GM21447 (cell line): ENCODE data around the gene RNF40.
A peak's percentile ranks its signal among the peaks of the same experiment; 100 is the strongest.

Experiments
- ATAC-seq: cut with Tn5 transposase; IDR thresholded peaks from one replicate; pipeline ENCODE4 v1.9.1; 2021; ENCODE audit not compliant: unreplicated experiment

The RNF40 gene

GRCh38 chr16:30761427-30761927, 645 bp upstream of the RNF40 start:
- ATAC-seq: no peak

- no peak for ATAC-seq
Observed at GRCh38 chr16:30762991-30763725, 1.0 kb downstream of the RNF40 start.

- no peak for ATAC-seq
Observed at GRCh38 chr16:30764086-30764485, 2.0 kb downstream of the RNF40 start.

GRCh38 chr16:30764816-30765465, 2.8 kb downstream of the RNF40 start:
- no peak for ATAC-seq

- ATAC-seq: no peak
Observed at GRCh38 chr16:30766206-30766932, 4.2 kb downstream of the RNF40 start.

- ATAC-seq: no peak
Observed at GRCh38 chr16:30766933-30767284, 4.8 kb downstream of the RNF40 start.

- ATAC-seq: no peak
Observed at GRCh38 chr16:30767767-30768465, 5.8 kb downstream of the RNF40 start.

GRCh38 chr16:30768583-30769181, 6.6 kb downstream of the RNF40 start:
- no peak for ATAC-seq

- no peak for ATAC-seq
Observed at GRCh38 chr16:30769379-30770089, 7.4 kb downstream of the RNF40 start.

- no peak for ATAC-seq
Observed at GRCh38 chr16:30771726-30772125, 9.6 kb downstream of the RNF40 start.

GRCh38 chr16:30773826-30774225, 11.7 kb downstream of the RNF40 start:
- no peak for ATAC-seq

GRCh38 chr16:30774367-30775130, 12.4 kb downstream of the RNF40 start:
- peak; percentile 2 for ATAC-seq

GRCh38 chr16:30775131-30775391, 12.9 kb downstream of the RNF40 start:
- no peak for ATAC-seq

GRCh38 chr16:30775392-30776188, 13.5 kb downstream of the RNF40 start:
- peak; percentile 57 for ATAC-seq

GRCh38 chr16:30777591-30778297, 15.6 kb downstream of the RNF40 start:
- no peak for ATAC-seq

GRCh38 chr16:30778549-30779244, 16.6 kb downstream of the RNF40 start:
- no peak for ATAC-seq

GRCh38 chr16:30779596-30779995, 17.5 kb downstream of the RNF40 start:
- no peak for ATAC-seq

GRCh38 chr16:30780021-30780420, 17.9 kb downstream of the RNF40 start:
- ATAC-seq: no peak
